Measurements from ENCODE around the gene F5.

GRCh38 chr1:169494343-169494742, 91.9 kb downstream of the F5 start:
- TF ChIP-seq, protein P1, sequence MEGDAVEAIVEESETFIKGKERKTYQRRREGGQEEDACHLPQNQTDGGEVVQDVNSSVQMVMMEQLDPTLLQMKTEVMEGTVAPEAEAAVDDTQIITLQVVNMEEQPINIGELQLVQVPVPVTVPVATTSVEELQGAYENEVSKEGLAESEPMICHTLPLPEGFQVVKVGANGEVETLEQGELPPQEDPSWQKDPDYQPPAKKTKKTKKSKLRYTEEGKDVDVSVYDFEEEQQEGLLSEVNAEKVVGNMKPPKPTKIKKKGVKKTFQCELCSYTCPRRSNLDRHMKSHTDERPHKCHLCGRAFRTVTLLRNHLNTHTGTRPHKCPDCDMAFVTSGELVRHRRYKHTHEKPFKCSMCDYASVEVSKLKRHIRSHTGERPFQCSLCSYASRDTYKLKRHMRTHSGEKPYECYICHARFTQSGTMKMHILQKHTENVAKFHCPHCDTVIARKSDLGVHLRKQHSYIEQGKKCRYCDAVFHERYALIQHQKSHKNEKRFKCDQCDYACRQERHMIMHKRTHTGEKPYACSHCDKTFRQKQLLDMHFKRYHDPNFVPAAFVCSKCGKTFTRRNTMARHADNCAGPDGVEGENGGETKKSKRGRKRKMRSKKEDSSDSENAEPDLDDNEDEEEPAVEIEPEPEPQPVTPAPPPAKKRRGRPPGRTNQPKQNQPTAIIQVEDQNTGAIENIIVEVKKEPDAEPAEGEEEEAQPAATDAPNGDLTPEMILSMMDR (IDR thresholded peaks at IDR 0.05) = no peak
- TF ChIP-seq POLR2AphosphoS5 (IDR thresholded peaks at IDR 0.05) (no peak), POLR2A (IDR thresholded peaks at IDR 0.05) (no peak)

All from sigmoid colon (tissue), 4 donors.